Keratinocyte (primary cell): Measurements from ENCODE around the gene KDM3B. TPM values are rescaled to one million over a fixed set of nuclear protein-coding genes. Genes with fewer than 3 reads are reported as not detected.

Experiments used
- DNase-seq: peaks from one replicate; pipeline ENCODE4 v3.0.0-alpha.2; 2011; ENCODE audit warnings: low read depth, missing footprints, low spot score
- FAIRE-seq: peaks from 2 replicates; lab custom pipeline; 2011; peaks lifted over from hg19 to GRCh38; lab: Jason Lieb, UNC
- H2AFZ ChIP-seq: 2 replicates; pipeline ENCODE4 v1.6.0; 2012; ENCODE audit warnings: low read length, control low read depth, inconsistent platforms; ENCODE audit not compliant: control insufficient read depth
- H3K27ac ChIP-seq: 2 replicates; pipeline ENCODE4 v1.5.1; 2011; ENCODE audit warnings: low read length; ENCODE audit not compliant: control insufficient read depth, insufficient read depth
- H3K27me3 ChIP-seq: 3 replicates; pipeline ENCODE4 v1.6.0; 2011; ENCODE audit warnings: low read length; ENCODE audit not compliant: control insufficient read depth, insufficient read depth; ENCODE audit errors: extremely low read depth
- H3K36me3 ChIP-seq, 2 experiments: 2 replicates in 1 of 2; 3 replicates in 1 of 2; pipeline ENCODE4 v1.5.1; 2011; ENCODE audit warnings: low read length in 2 of 2, mild to moderate bottlenecking in 1 of 2; ENCODE audit not compliant: control insufficient read depth in 2 of 2, insufficient read depth in 2 of 2; ENCODE audit errors: extremely low read depth in 1 of 2
- H3K4me1 ChIP-seq: 3 replicates; pipeline ENCODE4 v1.5.1; 2011; ENCODE audit warnings: low read length; ENCODE audit not compliant: control insufficient read depth, insufficient read depth; ENCODE audit errors: extremely low read depth
- H3K4me2 ChIP-seq: 3 replicates; pipeline ENCODE4 v1.6.0; 2011; ENCODE audit warnings: low read depth, low read length; ENCODE audit not compliant: control insufficient read depth, insufficient read depth; ENCODE audit errors: extremely low read depth
- H3K4me3 ChIP-seq, 3 experiments: fragments of 200-600 bp in 1 of 3; sonication (generic) in 1 of 3; 2 replicates in 2 of 3; 3 replicates in 1 of 3; pipeline ENCODE4 v1.5.1; 2011 to 2016; ENCODE audit warnings: low read length in 3 of 3, mild to moderate bottlenecking in 3 of 3, control low read depth in 2 of 3, inconsistent platforms in 1 of 3, low read depth in 1 of 3, mixed read lengths in 1 of 3, mixed run types in 1 of 3, moderate library complexity in 1 of 3; ENCODE audit not compliant: control insufficient read depth in 2 of 3, insufficient read depth in 2 of 3; ENCODE audit errors: extremely low read depth in 1 of 3
- H3K79me2 ChIP-seq: 2 replicates; pipeline ENCODE4 v1.6.0; 2012; ENCODE audit warnings: low read length; ENCODE audit not compliant: control insufficient read depth, insufficient read depth
- H3K9ac ChIP-seq: 3 replicates; pipeline ENCODE4 v1.6.0; 2011; ENCODE audit warnings: low read length; ENCODE audit not compliant: control insufficient read depth, insufficient read depth; ENCODE audit errors: extremely low read depth
- H3K9me1 ChIP-seq: 3 replicates; pipeline ENCODE4 v1.6.0; 2011; ENCODE audit warnings: low read length; ENCODE audit not compliant: control insufficient read depth, insufficient read depth; ENCODE audit errors: extremely low read depth
- H3K9me3 ChIP-seq: 2 replicates; pipeline ENCODE4 v1.5.1; 2012; ENCODE audit warnings: low read depth, low read length; ENCODE audit not compliant: control insufficient read depth
- H4K20me1 ChIP-seq: 3 replicates; pipeline ENCODE4 v1.6.0; 2011; ENCODE audit warnings: low read length; ENCODE audit not compliant: control insufficient read depth, insufficient read depth; ENCODE audit errors: extremely low read depth
- EZH2 ChIP-seq: IDR thresholded peaks from one replicate; pipeline ENCODE4 v1.6.1; 2012; ENCODE audit warnings: inconsistent platforms, mild to moderate bottlenecking, low read length, moderate library complexity
- dilution Hi-C: fragments of 300-500 bp; cut with MboI; formaldehyde crosslinking; loops from one replicate; pipeline ENCODE4 v1.7.0; 2020; ENCODE audit warnings: low sequenced_read_pairs; ENCODE audit not compliant: extremely low pct_ligation_motif_present
- polyA plus RNA-seq, 5 experiments: library from polyadenylated mRNA; depleted of rRNA in 3 of 5; stranded (reverse) in 3 of 5; stranded (forward) in 1 of 5; unstranded in 1 of 5; fragments of >200 nt; gene quantifications; 1 replicate in 1 of 5; 2 replicates in 3 of 5; 3 replicates in 1 of 5; pipeline versions ENCODE4 v1.2.1 to v1.2.3, GENCODE V29; 2011 to 2012; ENCODE audit warnings: missing spikeins in 2 of 5, low read depth in 1 of 5, low replicate concordance in 1 of 5
- TF ChIP-seq, protein P1 (sequence below), 3 experiments: IDR thresholded peaks in 1 of 3; conservative IDR thresholded peaks in 1 of 3; optimal IDR thresholded peaks in 1 of 3; 2 replicates in 2 of 3; 3 replicates in 1 of 3; pipeline versions ENCODE3 to v1.5.1; 2011; ENCODE audit warnings: low read length in 3 of 3, mild to moderate bottlenecking in 3 of 3, moderate library complexity in 2 of 3, control low read depth in 1 of 3, inconsistent platforms in 1 of 3; ENCODE audit not compliant: insufficient read depth in 2 of 3; ENCODE audit errors: extremely low read depth in 1 of 3

Gene KDM3B
- polyA plus RNA-seq, 1 donor (not counting 4 experiments of a cell fraction or from before 2014, with no cell fraction given) = 28.8 TPM

DNA sequence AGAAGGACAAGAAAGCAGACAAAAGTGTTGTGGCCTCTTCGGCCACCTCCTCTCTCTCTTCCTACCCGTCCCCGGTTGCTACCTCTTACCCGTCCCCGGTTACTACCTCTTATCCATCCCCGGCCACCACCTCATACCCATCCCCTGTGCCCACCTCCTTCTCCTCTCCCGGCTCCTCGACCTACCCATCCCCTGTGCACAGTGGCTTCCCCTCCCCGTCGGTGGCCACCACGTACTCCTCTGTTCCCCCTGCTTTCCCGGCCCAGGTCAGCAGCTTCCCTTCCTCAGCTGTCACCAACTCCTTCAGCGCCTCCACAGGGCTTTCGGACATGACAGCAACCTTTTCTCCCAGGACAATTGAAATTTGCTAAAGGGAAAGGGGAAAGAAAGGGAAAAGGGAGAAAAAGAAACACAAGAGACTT lies 115.2 kb downstream of the KDM3B start:
- Histone ChIP-seq H3K4me2 (no peak overlapping the region), H2AFZ (no peak overlapping the region), H3K36me3 (peaks cover 11 to 20% of the 10 kb centered on the region in 2 experiments), H4K20me1 (peaks cover 16% of the 10 kb centered on the region), H3K4me1 (peaks cover 28% of the 10 kb centered on the region), H3K4me3 (no peak overlapping the region), H3K9ac (no peak overlapping the region), H3K27me3 (no peaks in the 10 kb centered on the region), H3K27ac (no peak overlapping the region), H3K9me1 (no peaks in the 10 kb centered on the region), H3K79me2 (peaks cover 12% of the 10 kb centered on the region), H3K9me3 (no peaks in the 10 kb centered on the region)
- no peak for DNase-seq
- dilution Hi-C loops = no loop called here
- no peak for FAIRE-seq
- TF ChIP-seq, protein P1, sequence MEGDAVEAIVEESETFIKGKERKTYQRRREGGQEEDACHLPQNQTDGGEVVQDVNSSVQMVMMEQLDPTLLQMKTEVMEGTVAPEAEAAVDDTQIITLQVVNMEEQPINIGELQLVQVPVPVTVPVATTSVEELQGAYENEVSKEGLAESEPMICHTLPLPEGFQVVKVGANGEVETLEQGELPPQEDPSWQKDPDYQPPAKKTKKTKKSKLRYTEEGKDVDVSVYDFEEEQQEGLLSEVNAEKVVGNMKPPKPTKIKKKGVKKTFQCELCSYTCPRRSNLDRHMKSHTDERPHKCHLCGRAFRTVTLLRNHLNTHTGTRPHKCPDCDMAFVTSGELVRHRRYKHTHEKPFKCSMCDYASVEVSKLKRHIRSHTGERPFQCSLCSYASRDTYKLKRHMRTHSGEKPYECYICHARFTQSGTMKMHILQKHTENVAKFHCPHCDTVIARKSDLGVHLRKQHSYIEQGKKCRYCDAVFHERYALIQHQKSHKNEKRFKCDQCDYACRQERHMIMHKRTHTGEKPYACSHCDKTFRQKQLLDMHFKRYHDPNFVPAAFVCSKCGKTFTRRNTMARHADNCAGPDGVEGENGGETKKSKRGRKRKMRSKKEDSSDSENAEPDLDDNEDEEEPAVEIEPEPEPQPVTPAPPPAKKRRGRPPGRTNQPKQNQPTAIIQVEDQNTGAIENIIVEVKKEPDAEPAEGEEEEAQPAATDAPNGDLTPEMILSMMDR (optimal IDR thresholded peaks at IDR 0.05 in 1 of 3, IDR thresholded peaks at IDR 0.05 in 1 of 3, conservative IDR thresholded peaks at IDR 0.05 in 1 of 3; ENCODE audit: extremely low read depth in 1 of 3, insufficient read depth in 2 of 3, low read length in 3 of 3) = no peak
- no peak for TF ChIP-seq EZH2

DNA sequence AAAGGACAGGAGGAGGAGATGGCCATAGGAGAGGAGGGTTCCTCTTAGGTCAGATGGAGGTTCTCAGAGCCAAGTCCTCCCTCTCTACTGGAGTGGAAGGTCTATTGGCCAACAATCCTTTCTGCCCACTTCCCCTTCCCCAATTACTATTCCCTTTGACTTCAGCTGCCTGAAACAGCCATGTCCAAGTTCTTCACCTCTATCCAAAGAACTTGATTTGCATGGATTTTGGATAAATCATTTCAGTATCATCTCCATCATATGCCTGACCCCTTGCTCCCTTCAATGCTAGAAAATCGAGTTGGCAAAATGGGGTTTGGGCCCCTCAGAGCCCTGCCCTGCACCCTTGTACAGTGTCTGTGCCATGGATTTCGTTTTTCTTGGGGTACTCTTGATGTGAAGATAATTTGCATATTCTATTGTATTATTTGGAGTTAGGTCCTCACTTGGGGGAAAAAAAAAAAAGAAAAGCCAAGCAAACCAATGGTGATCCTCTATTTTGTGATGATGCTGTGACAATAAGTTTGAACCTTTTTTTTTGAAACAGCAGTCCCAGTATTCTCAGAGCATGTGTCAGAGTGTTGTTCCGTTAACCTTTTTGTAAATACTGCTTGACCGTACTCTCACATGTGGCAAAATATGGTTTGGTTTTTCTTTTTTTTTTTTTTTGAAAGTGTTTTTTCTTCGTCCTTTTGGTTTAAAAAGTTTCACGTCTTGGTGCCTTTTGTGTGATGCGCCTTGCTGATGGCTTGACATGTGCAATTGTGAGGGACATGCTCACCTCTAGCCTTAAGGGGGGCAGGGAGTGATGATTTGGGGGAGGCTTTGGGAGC lies 115.9 kb downstream of the KDM3B start:
- no peaks in the 10 kb centered on the region for H3K27me3 ChIP-seq
- no peak overlapping the region for H3K9ac ChIP-seq
- TF ChIP-seq, protein P1 (optimal IDR thresholded peaks at IDR 0.05 in 1 of 3, IDR thresholded peaks at IDR 0.05 in 1 of 3, conservative IDR thresholded peaks at IDR 0.05 in 1 of 3; ENCODE audit: extremely low read depth in 1 of 3, insufficient read depth in 2 of 3, low read length in 3 of 3) = no peak
- TF ChIP-seq EZH2 = no peak
- H3K79me2 ChIP-seq = peaks cover 12% of the 10 kb centered on the region
- DNase-seq = no peak
- H2AFZ ChIP-seq = no peak overlapping the region
- H3K36me3 ChIP-seq = peaks cover 11 to 20% of the 10 kb centered on the region in 2 experiments
- FAIRE-seq = no peak
- peaks cover 26% of the 10 kb centered on the region for H3K4me1 ChIP-seq
- dilution Hi-C loops = no loop called here
- no peaks in the 10 kb centered on the region for H3K9me1 ChIP-seq
- no peak overlapping the region for H3K4me3 ChIP-seq
- H4K20me1 ChIP-seq = peaks cover 16% of the 10 kb centered on the region
- peak overlapping the region; percentile 11 for H3K4me2 ChIP-seq
- H3K27ac ChIP-seq = no peak overlapping the region
- H3K9me3 ChIP-seq = no peaks in the 10 kb centered on the region
